Stimulated activated CD8-positive, alpha-beta memory T cell treated with anti-CD3 and anti-CD28 coated beads, Interleukin-12 subunit alpha, Interleukin-12 subunit beta, amount 100 ng/mL, for 24 hours (primary cell): Measurements from ENCODE around the gene ATP1A3.

Experiments
- DNase-seq: peaks from one replicate; pipeline ENCODE4 v3.0.0-alpha.2; 2020; ENCODE audit errors: extremely low read depth

ATP1A3 gene

GRCh38 chr19:41928754-41929535 is 65.1 kb downstream of the ATP1A3 start:
- no peak for DNase-seq

GRCh38 chr19:41928221-41928683 is 65.8 kb downstream of the ATP1A3 start, which contains the start of gene ERFL:
Gene ERFL, minus strand, starts transcription at chr19:41928449. Its CDS starts 15,530 bp downstream, at chr19:41912919.
- DNase-seq, result no peak

GRCh38 chr19:41927497-41928192 is 66.4 kb downstream of the ATP1A3 start:
- no peak for DNase-seq

GRCh38 chr19:41926763-41927496 is 67.1 kb downstream of the ATP1A3 start:
- DNase-seq, result no peak

DNA sequence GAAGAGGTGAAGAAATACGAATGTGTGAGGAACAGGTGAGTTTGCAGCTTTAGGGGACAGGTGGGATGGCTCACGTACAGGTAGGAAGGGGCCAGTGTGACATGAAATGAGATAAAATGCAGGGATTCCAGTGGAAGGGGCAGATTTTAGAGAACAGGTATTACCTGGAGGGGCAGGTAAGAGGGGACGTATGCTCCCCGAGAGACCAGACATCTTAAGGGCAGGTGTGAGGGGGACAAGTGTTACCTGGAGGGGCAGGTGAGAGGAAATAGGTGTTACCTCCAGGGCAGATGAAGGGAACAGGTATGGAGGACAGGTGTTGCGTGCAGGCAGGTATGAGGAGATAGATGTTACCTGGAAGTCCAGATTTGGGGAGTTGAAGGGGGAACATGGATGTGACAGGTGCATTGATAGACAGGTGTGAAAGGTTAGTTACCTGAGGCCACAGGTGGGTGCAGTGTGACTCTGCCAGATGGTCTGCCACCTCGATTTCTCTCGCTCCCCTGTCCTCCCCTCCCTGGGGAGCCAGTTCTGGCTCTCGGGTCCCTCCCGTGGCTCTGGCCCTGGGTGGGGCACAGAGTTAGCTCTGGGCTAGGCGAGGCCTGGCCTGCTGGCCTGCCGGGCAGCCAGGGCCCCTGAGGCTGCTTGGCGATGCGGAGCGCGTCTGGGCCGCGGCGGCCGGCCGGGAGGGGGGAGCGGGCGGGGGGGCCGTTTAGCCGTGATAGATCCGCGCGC is 67.8 kb downstream of the ATP1A3 start:
- no peak for DNase-seq

DNA sequence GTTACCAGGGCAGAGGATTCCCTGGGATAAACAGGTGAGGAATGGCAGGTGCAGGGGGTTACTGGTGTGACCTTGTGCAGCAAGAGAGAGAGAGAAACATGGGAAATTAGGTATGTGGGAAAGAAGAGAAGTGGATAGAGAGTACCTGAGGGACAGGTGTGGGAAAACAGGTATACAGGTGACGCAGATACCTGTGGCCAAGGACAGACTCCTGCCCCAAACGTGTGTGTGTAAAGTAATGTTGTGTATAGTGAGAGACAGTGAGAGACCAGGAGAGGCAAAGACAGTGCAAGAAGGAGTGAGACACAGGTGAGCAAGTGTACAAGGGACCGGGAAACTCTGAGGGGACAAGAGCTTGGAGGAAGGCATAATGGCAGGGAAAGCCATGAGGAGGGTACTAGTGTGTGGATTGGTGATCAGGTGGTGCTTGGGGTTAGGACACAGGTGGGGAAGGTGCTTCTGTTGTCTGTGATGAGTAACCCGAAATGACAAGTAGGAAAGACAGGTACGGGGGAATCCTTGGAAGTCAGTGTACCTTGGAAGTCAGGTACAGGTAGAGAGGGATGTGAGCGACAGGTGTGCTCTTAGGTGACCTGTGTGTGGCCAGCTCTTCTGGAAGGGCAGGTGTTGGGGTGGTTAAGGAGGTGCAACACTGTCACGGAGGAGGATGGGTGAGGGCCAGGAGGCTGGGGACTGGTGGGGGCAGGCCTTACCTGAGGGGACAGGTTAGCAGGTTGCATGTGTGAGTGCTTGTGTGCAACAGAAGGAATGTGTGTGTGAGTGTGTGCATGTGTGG is 68.6 kb downstream of the ATP1A3 start:
- no peak for DNase-seq

- no peak for DNase-seq
Observed at GRCh38 chr19:41924151-41925145, 69.6 kb downstream of the ATP1A3 start.

DNA sequence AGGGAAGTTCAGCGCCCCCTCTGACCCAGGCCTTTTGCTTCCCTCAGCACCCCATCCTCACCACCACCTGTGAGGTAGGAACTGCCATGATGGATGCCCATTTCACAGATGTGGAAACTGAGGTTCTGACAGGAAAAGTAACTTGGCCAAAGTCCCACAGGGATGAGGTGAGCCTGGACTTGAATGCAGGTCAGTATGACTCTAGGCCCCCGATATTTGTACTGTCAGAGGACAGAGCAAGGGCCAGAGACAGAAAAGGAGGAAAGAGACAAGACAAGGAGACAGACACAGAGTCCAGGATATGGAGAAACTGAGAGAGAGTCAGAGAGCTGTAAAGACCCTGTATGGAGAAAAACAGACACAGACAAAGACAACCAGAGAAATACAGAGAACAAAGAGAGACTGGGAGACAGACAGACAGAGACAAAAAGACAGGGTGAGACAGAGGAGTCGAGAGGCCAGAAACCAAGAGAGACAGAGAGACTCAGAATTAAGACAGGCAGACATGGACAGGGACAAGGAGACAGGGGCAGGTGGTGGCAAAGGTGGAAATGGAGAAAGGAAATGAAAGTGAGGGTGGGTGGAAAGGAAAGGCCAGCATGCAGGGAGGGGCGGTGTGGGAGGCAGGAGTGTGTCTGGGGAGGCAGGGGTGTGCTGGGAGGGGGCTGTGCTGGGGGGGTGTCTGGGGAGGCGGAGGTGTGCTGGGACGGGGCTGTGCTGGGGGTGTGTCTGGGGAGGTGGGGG is 70.8 kb downstream of the ATP1A3 start:
- DNase-seq, result no peak

DNA sequence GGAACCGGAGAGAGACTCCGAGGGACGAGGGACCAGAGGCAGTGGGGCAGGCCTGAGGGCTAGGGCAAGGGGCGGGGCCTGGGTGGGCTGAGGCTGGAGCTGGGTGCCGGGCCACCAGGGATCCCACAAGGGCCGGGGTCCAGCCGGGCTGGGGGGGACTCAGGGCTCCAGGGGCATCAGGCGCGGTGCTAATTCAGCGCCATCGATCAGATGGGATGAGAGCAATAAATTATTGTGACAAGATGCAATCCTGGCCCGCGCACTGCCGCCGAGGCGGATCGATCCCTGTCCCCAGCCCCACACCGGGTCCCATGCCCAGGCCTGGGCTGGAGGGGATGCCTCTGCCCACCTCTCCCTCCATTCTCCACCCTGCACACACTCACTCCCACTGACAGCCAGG is 71.4 kb downstream of the ATP1A3 start:
- DNase-seq, result no peak

- DNase-seq, result no peak
Observed at GRCh38 chr19:41921577-41922576, 72.2 kb downstream of the ATP1A3 start.

DNA sequence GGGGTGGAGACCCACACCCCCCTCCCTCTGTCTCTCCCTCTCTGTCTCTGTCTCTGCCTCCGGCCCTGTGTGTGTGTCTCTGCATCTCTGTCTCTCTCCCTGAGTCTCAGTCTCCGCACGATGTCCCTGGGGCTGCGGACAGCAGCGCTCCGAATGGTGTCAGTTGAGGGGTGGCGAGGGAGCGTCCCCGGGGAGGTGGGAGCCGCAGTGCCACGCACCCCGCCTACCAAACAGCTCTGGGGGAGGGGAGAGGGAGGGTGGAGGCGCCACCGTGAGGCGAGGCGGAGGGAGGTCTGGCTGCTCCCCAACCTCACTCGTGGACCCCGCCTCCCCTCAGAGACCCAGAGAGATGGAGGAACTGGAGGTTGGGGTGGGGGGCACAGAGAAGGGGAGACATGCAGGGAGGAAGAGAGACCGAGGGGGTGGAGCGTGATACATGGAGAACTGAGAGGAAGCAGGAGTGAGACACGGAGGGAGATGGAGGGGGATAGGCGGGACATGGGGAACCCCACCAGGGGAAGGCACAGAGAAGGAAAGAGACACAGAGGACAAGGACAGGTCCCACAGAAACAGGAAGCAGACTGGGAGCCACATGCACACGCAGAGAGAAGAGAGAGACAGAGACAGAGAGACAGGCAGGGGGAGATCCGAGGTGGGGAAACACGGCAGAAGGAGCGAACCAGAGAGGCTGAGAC is 73.0 kb downstream of the ATP1A3 start:
- no peak for DNase-seq

DNA sequence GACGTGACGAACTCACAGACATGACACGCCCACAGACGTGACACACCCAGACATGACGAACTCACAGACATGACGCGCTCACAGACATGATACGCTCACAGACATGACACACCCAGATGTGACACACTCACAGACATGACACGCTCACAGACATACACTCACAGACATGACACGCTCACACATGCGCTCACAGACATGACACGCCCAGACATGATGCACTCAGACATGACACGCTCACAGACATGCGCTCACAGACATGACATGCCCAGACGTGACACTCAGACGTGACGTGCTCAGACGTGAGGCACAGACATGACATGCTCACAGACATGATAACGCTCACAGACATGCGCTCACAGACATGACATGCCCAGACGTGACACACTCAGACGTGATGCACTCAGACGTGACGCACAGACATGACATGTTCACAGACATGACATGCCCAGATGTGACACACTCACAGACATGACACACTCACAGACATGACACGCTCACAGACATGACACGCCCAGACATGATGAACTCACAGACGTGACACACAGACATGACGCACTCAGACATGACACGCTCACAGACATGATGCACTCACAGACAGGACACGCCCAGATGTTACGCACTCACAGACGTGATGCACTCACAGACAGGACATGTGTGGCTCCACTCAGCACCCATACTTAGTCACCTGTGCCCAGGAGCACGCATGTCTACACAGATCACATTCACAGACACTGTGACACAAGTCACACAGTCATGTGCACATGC is 73.9 kb downstream of the ATP1A3 start:
- DNase-seq, result no peak

- DNase-seq, result no peak
Observed at GRCh38 chr19:41918653-41919244, 75.3 kb downstream of the ATP1A3 start.

- DNase-seq, result no peak
Observed at GRCh38 chr19:41918095-41918494, 75.9 kb downstream of the ATP1A3 start.

GRCh38 chr19:41917676-41918075 is 76.4 kb downstream of the ATP1A3 start:
- no peak for DNase-seq
